Epidermal melanocyte (primary cell): Measurements from ENCODE around the gene ATXN10.
"Not testable (repeated sequence)": the region's sequence is repeated elsewhere in the genome, so short reads cannot be mapped to it uniquely, and the experiment has no call there.

Source experiments
- DNase-seq: peaks from one replicate; pipeline ENCODE4 v3.0.0; 2011; ENCODE audit warnings: low spot score; ENCODE audit not compliant: insufficient read length

ATXN10 gene

DNA sequence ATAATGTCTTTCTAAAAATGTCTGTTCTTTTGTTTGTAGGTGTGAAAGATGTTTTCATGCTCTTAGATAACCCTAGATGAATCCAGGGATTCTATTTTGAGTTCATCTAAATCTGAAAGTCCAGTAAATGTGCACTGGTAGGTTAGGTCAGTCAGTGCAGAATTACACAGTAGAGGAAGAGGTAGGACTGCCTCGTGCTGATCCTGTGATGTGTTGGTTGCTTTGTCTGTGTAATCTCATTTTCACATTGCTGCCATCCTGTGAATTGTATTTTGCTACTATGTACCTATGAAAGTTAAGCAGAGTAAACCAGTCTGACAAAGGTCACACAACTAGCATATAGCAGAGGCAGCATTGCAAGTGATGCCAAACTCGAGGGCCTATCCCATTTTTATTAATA is 36.5 kb downstream of the ATXN10 start:
- DNase-seq, result no peak

- DNase-seq, result no peak
Observed at GRCh38 chr22:45709060-45709739, 37.6 kb downstream of the ATXN10 start.

DNA sequence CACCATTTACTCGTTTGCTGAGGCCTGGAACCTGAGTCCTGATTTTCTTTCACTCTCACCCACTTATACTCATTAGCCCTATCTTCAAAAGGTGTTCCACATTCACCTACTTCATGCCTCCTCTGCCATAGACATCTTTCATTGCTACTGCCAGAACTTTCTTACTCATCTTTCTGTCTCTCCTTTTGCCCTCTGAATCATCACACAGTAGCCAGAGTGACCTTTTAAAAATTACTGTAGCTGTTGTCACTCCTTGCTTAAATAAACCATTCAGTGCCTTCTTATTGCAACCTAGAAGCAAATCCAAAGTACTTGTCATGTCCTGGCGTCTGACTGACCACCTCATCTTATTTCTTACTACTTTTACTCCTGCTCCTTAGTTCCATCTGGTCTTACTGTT is 38.2 kb downstream of the ATXN10 start:
- no peak for DNase-seq

DNA sequence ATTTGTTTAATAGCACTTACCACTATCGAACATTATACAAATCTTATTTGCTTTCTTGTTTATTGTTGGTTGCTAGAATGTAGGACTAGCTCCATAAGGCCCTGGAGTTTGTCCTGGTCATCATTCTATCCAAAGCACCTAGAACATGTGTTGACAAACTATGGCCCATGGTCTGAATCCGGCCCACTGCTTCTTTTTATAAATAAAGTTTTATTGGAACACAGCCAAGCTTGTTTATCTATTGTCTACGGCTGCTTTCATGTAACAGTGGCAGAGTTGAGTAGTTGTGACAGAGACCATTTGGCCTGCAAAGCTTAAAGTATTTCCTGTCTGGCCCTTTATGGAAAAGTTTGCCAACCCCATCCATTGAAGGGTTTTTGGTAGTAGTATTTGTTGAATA is 38.8 kb downstream of the ATXN10 start:
- no peak for DNase-seq

- DNase-seq, result not testable (repeated sequence)
Observed at GRCh38 chr22:45714390-45714789, 42.8 kb downstream of the ATXN10 start.

- no peak for DNase-seq
Observed at GRCh38 chr22:45717789-45718188, 46.2 kb downstream of the ATXN10 start.

DNA sequence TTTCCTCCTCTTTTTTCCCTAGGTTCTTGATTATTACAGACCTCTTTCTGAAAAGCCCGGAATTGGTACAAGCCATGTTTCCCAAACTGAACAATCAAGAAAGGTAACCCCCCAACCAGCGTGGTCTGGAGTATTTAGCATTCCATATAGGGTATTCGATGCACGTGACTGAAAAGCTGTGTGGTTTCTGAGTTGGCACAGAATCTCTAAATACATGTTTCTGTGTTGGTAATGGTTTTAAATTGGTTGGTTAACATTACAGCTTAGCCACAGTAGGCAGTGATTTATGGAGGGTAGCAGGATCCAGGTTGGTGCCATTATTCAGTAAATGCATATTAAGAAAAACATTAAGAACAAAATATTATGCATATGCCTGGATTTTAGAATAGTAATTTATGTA is 46.8 kb downstream of the ATXN10 start:
- DNase-seq, result no peak

DNA sequence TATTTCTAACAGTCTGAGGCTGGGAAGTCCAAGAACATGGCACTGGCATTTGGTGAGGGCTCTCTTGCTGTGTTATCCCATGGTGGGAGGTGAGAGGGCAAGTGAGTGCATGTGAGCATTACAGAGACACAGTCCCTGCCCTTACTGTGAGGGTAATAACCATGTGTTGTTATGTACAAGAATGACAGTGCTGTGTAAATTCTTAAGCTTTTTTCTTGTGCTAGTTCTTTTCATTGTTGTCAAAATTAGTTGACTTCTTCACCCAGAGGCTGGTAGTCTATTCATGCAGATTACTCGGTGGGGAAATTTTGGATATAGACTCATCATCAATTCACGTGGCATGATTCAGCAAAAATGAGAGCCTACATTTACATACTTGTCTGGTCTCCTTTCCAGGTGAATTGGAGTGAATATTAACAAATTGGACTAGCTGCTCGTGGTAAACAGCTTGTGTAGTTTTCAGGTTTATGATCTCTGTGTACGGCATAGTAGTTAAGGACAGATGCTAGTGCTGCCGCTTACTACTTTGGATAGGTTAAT is 49.3 kb downstream of the ATXN10 start:
- no peak for DNase-seq

DNA sequence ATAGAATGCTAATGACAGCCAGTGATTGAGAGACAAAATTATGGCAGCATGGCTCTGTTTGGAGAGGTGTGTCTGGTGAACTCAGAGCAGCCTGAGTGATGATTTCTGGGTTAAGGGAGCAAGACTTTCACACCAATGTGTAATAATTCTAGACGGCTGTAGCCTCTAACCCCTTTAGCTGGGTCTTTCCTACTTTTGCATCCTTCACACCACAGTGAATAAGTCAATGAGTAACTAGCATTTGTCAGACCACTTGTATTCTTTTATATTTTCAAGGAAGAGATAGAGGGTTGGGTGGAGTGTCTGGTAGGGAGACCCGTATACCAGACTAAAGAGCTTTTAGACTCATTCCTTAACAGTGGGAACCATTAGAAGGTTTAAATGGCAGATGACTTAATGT is 50.4 kb downstream of the ATXN10 start:
- no peak for DNase-seq

GRCh38 chr22:45726081-45726480 is 54.4 kb downstream of the ATXN10 start:
- no peak for DNase-seq

DNA sequence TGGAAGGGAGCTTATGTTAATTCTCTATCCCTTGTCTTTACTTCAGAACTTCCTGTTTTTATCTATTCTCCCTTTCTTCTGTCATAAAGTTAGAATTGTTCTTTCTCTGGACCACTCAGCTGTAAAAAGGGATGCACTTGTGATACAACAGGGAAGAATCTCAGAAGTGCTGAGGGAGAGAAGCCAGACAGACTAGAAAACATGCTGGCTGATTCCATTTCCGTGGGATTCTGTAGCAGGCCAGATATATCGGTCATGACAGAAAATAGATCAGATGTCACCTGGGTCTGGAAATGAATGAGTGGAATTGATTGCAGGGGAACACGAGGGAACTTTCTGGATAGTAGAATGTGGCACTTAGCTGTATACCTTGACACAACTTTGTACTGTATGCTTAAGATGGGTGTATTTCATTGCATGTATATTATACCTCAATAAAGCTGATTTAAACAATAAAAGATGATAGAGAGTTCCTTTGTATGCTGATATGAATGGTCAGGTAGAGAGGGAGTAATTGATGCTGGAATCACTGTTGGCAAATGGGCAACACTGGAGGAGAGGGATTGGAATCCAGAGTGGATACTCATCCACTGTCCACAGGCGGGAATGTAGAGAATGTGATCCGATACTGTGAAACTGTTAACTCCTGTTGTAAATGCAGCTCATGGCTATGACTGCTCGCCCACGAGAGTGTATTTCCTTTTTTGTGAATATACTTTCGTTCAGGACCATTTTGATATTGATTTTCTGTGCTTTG is 59.6 kb downstream of the ATXN10 start:
- DNase-seq, result no peak

GRCh38 chr22:45731798-45732495 is 60.3 kb downstream of the ATXN10 start:
- no peak for DNase-seq

GRCh38 chr22:45735273-45735672 is 63.6 kb downstream of the ATXN10 start:
- DNase-seq, result no peak

GRCh38 chr22:45738206-45738605 is 66.6 kb downstream of the ATXN10 start:
- DNase-seq, result no peak

GRCh38 chr22:45740236-45740635 is 68.6 kb downstream of the ATXN10 start:
- no peak for DNase-seq

DNA sequence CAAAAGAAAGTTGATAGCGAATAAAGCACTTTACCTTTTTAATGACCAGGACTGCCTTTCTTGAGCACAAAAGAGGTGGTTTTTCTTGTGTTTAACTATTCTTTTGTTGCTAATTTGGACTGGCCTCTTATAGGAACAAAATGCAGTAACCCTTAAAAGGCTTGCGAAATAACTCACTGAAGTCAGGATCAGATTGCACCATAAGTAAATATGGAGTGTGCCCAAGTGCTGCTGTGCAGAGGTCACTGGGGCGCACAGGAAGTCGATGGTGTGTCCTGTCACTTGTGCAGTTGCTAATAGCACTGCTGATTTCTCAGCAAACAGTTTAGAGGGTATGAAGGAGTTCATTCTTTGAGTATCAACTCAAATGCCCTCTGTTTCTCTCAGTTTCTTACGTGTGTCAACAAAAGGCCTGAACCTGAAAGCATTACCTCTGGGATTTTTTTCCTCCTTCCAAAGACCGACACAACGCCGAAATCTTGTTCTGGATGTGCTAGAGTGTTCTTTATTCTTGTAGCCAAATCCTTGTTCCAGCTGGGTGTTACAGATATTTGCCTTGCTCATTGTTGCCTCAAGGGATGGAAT is 71.3 kb downstream of the ATXN10 start:
- DNase-seq, result no peak

- no peak for DNase-seq
Observed at GRCh38 chr22:45743687-45744086, 72.1 kb downstream of the ATXN10 start.

DNA sequence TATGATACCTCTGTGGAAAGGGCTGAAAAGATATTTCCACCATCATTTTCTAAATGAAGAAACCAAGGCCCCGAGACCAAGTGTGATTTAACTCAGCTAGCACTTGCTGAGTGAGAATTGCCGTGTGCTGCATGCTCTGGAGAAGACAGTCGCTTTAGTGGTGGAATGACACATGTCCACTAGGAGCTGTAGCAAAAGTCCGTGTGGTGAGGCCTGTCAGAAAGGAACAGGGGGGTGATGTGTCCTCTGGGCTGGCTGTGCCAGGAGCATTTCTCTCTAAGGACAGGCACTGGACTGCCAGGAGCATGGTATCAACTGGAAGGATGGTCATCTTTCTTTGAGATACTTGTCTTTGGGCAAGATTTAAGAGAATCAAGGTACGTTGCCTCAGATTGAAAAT is 72.8 kb downstream of the ATXN10 start:
- DNase-seq, result no peak

DNA sequence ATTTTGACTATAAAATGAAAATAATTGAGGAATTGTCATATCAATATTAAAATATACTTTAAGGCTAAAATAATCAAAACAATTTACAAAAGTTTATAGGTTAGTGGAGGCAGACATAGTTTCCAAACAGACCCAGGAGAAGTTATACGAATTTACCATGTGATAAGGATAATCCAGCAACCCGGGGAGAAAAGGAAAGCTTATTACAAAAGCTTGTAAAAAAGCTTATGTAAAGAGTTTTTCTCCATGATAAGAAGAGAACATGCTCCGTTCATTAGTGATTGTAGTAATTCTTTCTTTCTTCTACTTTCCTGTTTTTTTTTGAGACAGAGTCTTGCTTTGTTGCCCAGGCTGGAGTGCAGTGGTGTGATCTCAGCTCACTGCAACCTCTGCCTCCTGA is 79.0 kb downstream of the ATXN10 start:
- no peak for DNase-seq

GRCh38 chr22:45752036-45752435 is 80.4 kb downstream of the ATXN10 start:
- no peak for DNase-seq

GRCh38 chr22:45754822-45755221 is 83.2 kb downstream of the ATXN10 start:
- no peak for DNase-seq

DNA sequence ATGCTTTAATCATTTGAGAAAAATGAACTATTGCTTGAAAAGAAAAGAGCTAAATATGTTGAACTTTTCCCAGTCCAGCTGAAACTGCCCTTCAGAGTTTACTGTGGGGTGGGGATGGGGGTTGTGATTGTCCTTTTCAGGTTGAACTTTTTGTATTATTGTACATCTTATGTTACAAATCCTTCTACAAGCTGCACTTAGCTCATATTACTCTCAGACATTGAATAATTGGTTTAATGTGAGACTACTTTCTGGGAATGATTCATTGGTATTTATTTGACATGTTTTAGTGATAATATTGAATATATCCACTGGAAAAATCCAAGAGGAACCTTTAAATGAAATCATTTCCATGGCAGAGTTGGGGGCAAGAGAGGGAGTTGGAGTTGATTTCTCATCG is 84.9 kb downstream of the ATXN10 start:
- DNase-seq, result no peak
